NCI-H2227 (cell line): Measurements from ENCODE around the gene SMIM44.
"Not testable (repeated sequence)": the region's sequence is repeated elsewhere in the genome, so short reads cannot be mapped to it uniquely, and the experiment has no call there.

Source experiments
- DNase-seq: peaks from one replicate; lab custom pipeline; 2025; ENCODE audit not compliant: unreplicated experiment; lab: John Stamatoyannopoulos, UW

SMIM44 gene

DNA sequence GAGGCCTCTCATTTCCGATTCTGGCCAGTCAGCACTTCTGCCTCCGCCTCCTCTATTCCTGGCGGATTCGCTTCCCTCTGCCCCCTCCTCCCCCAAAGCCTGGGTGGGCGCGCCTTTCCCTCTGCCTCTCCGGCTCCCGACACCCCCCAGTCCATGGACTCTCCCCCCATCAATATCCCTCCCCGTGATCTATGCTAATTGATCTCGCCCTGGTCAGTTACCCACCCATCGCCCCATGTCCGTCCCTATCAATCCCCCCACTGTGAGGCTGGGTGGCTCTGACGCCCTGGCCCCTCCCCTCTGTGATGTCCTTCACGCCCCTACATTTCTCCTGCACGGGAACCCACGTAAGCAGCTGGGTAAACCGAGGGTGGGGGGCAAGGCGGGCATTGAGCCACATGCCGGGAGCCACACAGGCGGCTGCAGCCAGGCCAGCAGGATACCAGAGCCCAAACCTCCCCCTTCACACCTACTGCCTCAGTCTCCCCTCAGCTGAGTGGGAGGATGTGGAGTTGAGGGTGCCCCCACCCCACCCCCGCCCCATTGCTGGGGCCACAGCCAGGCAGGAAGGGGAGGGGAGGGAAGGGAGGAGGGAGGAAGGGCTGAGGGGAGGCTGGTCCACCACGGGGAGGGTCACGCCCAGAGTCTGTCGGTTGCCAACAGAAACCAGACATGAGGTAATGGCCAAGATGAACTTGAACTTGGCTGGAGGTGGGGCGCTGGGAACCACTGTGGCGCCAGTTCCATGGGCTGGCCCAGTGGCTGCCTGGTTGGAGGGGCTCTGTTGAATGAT, 24.0 kb downstream of the SMIM44 start:
- DNase-seq = no peak

DNA sequence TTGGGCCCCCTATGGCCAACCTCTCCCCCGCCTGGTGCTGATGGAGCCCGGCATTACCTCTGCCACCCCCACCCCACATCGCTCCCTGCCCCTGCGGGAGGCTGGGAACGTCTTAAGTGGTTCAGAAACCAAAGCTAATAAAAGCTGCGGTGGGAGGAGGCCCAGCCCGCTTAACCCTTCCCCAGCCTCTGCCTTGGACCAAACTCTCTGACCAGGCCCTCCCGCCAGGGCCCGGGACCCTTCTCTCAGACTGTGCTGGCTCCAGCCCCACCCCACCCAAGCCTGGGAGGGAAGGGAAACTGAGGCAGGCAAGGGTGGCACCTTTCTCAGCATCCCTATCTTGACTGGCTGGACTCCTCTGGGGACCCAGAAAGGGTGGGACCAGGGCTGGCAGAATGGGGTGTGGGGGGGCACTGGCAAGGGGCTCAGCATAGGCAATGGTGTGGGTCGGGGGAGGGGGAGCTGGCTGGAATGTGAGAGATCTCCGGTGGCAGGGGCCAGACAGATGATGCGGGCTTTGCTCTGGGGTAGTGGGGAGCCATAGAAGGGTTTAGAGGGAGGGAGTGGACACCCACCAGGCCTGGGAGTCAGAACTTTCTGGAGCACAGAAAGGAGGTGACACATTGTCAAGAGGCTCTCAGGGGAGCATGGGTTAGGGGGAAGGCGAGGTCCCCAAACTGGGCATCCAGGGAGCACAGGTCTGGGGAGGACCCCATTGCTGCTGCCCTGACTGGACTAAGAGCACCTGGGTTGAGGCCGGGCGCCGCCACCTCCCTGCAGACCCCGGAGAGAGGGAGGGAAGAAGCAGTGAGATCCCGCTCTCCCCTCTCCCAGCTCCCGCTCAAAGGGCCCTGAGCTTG, 24.8 kb downstream of the SMIM44 start:
- no peak for DNase-seq

DNA sequence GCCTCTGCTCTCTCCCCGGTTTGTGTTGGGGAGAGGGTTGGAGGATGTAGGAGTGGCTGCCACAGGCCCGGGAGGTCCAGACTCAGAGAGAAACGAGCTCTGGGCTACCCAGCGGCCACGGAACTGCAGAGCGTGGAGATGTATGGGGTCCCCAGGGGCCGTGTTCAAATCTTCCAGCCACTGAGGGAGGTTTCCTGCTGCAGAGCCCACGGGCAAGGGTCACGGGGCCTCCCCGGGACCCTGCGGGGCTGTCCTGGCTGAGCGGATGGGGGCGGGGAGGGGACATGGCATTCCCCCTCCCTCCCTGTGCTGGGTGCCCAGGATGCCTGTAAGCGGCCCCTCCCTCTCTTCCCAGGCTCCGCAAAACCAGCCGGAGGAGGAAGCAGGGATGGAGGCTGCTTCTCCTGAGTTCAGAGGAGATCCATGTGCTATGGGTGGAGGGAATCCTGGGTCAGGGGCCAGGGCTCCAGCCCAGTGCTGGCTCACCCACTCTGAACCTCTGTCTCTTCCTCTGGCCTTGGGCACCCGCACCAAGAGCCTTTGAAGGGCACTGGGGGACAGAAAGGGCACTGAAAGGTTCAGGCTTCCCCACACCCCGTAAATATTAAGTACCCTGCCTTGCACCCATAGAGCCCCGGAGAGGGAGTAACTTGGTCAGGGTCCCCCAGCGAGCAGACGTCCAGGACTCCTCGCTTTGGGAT, 25.6 kb downstream of the SMIM44 start:
- DNase-seq = no peak

DNA sequence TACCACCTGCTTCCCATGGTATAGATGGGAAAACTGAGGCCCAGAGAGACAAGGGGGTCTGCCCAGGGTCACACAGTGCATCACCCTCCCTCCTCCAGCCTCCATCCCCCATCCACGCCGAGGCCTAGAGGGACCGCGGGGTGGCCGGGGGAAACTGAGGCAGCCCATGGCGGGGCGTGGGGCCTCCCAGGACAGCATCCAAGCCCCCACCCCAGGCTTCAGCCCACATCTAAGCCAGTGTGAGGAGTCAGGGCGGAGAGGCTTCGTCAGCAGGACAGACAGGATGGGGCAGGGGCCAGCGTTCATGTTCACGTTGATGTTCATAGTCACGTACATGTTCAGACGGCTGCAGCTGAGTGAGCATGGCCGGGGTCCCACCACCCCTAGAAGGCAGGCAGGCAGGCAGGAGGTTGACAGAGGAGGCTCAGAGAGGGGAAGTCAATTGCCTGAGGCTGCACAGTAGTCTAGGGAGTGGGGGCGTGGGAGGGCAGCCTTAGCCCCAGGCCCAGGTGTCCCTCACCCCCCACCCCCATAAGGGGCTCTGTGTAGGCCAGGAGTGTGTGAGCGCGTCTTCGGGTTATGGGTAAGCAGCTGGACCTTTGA, 26.2 kb downstream of the SMIM44 start:
- no peak for DNase-seq

DNA sequence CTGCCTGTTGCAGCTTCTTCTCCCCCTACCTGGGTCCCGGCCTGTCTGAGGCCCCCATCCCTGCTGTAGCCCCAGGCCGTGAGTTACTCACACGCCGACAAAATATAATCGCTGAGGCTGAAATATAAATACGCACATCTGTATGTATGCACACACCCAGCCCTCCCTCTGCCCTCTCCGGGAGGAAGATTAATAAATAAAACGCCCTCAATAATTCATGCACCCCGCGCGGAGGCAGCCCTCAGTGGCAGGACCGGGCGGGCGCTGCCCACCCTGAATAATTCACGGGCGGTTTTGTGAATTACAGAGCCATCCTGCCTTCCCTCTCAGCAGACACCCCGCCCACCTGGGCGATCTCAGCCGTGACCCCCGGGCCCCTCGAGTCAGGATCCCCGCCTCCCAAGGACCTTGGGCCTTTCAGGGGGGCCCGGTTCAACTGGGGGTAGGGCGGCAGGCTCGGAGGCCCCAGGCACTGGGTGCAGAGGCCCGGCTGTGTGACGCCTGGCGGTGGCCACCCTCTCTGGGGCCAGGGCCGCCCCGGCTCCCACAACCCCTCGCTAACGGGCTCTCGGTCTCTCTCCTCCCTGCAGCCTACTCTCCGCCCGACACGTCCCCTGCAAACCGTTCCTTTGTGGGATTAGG, 27.2 kb downstream of the SMIM44 start:
- DNase-seq = no peak

DNA sequence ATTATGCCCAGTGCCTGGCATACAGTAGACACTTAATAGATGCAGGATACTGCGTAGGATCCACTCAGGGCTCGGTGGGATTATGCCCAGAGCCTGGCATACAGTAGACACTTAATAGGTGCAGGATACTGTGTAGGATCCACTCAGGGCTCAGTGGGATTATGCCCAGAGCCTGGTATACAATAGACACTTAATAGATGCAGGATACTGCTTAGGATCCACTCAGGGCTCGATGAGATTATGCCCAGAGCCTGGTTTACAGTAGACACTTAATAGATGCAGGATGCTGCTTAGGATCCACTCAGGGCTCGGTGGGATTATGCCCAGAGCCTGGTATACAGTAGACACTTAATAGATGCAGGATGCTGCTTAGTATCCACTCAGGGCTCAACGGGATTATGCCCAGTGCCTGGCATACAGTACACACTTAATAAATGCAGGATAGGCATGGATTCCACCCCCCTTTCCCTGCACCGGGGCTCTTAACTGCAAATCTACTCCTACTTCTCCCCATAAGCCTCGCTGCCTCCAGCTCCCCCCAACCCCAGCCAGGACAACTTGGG, 27.8 kb downstream of the SMIM44 start:
- no peak for DNase-seq

DNA sequence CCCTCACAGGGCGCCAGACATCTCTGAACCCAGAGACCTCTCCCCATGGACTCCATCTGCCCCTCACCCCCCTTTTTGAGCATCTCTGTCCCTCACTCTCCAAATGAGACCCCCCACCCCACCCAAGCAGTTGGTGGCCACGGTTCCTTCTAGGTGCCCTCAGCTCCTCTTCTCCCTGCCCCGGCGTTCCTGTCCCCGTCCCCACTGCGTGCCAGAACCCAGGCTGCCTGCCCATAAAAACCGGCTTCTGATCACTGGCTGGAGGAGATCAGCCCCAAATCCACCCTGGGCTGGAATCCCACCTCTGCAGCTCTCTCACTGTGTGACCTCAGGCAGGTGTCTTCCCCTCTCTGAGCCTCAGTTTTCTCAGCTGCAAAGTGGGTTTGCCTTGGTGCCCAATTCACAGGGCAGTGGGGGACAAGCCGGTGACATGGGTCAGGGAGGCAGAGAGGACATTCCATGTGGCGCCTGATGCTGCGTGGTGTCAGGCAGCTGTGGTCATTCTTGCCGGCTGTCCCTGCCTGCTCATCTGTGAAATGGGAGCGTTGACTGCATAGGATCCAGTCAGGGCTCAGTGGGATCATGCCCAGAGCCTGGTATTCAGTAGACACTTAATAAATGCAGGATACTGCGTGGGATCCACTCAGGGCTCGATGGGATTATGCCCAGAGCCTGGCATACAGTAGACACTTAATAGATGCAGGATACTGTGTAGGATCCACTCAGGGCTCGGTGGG, 28.4 kb downstream of the SMIM44 start:
- no peak for DNase-seq

DNA sequence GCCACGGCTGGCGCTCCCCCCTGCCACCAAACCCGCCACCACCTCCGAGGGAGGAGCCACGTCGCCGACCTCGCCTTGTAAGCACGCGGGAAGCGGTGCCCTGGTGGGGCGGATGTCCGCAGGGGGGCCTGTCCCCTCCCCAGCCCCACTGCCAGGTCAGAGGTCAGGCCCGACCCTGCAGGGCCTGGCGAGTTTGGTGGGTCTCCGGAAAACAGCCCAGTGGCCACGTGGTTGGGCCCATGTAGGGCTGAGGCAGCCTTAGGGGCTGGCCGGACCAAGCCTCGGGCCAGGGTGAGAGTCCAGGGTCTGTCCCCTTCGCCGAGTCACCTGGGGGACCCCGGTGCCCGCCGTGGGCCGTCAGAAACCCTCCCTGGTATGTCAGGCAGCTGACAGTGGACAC, 29.4 kb downstream of the SMIM44 start:
- DNase-seq = no peak

DNA sequence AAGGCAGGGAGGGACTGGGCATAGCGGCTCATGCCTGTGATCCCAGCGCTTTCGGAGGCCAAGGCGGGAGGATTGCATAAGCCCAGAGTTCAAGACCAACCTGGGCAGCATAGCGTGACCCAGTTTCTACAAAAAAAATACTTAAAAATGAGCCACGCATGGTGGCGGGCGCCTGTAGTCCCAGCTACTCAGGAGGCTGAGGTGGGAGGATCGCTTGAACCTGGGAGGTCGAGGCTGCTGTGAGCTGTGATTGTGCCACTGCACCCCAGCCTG, 30.4 kb downstream of the SMIM44 start:
- DNase-seq = not testable (repeated sequence)

DNA sequence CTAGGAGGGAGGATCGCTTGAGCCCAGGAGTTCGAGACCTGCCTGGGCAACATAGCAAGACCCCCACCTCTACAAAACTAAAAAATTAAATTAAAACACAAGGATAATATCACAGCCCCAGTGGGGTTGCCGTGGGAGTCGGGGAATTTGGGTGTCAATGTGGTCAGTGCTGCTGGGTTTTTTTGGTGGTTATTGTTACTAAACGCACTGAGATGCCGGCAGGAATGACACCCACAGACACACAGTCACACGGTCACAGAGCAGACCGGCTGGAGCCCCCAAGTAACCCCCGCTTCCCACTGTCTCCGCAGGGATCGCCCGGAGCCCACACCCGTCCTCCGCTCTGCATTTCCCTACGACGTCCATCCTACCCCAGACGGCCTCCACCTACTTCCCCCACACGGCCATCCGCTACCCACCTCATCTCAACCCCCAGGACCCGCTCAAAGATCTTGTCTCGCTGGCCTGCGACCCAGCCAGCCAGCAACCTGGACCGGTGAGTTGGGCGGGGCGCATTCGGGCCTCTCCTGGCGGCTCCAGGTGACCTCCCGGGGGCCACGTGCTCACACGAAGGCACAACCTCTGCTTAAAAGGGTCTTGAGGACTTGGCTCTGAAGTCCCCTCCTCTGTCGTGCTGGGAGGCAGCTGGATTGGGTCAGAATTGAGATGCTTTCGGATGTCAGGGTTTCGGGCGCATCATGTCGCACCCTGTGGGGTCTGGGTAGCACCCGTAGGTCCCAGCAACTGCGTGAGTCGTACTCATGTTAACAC, 30.9 kb downstream of the SMIM44 start:
- DNase-seq = no peak

DNA sequence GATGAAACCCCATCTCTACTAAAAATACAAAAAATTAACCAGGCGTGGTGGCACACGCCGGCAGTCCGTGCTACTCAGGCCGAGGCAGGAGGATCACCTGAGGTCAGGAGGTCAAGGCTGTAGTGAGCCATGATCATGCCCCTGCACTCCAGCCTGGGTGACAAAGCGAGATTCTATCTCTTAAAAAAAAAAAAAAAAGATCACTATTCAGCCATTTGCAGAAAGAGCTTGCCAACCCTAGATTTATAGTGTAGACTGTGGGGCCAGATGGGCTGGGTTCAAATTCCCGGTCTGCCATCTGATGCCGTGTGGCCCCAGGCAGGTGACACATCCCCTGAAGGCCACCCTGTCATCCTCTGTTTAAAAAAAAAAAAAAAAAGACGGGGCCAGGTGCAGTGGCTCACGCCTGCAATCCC, 31.8 kb downstream of the SMIM44 start:
- DNase-seq = no peak

DNA sequence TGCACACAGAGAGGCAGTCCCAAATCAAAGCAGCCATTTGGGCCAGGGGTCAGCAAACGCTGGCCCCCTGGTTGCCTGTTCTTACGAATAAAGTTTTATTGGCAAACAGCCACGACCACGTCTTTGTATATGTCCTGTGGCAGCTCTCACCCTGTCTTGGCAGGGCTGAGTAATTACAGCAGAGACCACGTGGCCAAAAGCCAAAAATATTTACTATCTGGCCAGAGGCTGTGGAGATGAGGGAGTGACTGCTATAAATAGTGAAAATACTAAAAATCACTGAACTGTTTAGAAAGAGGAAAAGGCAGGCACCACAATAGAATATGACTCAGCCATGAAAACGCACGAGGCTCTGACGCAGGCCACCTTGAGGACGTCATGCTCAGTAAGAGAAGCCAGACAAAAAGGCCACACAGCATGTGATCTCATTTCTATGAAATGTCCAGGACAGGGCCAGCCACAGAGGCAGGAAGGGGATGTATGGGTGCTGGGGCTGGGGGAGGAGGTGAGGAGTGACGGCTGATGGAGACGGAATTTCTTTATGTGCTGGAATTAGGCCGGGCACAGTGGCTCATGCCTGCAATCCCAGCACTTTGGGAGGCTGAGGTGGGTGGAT, 32.3 kb downstream of the SMIM44 start:
- no peak for DNase-seq

DNA sequence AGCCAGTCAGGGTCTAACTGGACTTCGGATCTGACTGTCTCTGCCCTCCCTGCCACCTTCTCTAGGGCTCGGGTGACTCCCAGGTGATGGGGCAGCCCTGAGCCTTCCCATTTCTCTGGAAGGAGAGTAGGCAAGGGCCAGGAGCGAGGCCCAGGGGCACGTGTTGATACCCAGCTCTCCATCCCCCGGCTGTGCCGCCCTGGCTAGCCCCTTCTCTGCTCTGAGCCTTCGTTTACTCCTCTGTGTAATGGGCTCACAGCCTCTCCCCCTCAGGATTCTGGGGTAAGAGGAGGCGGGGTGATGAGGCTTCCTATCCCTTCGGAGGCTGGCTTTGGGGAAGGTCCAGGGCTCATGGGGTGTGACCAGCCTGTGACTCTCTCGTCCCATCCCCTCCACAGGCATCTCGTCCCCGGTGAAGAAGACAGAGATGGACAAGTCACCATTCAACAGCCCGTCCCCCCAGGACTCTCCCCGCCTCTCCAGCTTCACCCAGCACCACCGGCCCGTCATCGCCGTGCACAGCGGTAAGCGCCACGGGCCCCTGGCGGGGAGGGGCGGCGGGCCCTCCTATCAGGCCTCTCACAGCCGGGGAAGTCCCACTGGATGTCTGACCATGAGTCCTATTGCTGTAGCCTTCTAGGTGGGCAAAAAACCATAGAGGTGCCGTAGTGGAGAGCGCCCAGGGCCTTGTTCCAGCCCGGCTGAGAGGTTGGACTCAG, 34.5 kb downstream of the SMIM44 start:
- DNase-seq = no peak

DNA sequence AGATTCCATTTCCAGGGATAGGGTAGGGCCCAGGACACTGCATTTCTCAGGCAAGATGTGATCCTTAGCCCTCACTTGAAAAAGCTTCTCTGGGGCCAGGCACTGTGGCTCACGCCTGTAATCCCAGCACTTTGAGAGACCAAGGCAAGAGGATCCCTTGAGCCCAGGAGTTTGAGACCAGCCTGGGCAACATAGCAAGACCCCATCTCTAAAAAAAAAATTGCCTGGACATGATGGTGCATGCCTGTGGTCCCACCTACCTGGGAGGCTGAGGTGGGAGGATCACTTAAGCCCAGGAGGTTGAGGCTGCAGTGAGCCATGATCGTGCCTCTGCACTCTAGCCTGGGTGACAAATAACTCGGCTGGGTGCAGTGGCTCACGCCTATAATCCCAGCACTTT, 36.6 kb downstream of the SMIM44 start:
- DNase-seq = not testable (repeated sequence)

DNA sequence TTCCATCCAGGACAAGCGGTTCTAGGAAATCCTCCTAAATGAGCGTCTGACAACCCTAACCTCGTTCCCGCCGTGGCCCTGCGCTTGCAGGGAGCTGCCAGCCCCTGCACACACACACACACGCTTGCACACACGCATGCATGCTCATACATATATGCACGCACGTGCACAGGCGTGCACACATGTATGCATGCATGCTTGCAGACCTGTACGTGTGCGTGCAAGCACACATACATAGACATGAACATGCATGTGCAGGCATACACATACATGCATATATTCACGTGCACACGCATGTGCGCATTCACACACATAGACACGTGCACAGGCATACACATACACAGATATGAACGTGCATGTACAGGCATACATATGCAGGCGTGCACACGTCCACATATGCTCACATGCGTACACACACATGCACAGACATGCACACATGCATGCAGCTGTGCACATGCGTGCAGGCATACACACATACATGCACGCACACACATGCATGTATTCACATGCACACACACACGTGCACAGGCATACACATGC, 38.5 kb downstream of the SMIM44 start:
- no peak for DNase-seq

DNA sequence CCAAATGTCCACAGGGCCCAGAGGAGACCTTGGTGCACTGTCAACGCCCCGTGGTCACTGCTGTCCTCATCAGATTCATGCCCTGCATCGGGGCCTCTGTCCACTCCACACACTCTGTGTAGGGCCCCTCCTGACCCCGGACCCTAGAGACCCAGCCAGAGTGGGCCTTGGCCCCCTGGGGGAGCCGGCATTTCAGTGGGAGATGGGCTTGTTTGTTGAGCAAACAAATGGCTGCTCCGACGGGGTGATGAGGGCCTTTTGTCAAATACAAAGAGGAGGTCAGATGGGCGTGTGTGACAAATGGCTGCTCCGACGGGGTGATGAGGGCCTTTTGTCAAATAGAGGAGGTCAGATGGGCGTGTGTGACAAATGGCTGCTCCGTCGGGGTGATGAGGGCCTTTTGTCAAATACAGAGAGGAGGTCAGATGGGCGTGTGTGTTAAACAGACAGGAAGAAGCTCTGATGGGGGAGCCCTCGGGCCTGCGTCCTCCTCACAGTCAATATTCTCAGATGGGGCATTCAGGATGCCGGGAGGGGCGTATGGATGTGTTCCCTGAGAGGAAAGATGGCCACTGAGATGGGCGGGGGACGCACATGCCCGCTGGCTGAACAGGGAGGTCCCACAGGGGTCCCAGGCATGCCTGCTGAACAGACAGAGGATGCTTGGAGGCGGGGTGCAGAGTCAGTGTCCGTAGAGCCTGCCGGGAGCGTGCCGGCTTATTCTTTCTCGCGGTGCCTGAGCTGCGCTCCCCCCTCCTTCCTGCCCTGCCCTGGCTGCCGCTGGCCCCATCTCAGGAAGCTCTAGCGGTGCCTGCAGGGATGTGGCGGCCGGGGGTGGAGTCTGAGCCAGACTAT, 39.2 kb downstream of the SMIM44 start:
- DNase-seq = peak; percentile 81

DNA sequence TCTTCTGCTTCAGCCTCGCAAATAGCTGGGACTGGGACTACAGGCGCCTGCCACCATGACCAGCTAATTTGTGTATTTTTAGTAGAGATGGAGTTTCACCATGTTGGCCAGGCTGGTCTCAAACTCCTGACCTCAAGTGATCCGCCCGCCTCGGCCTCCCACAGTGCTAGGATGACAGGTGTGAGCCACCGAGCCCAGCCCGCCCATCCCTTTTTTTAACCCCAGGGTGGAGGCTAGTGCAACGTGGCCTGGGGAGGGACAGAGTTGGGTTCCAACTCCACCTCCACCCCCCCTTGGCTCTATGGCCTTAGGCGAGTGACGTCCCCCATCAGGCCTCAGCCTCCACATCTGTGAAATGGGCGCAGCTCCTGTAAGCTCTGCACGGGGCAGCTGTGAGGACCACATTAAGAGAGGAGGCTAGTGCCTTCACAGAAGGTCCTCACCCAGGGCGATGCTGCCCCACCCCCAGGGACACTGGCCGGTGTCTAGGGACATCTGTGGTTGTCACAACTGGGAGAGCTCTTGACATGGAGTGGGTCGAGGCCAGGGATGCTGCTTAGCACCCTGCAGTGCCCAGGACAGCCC, 40.7 kb downstream of the SMIM44 start:
- DNase-seq = no peak
